HUDEP-2 (cell line): ENCODE data around the gene LIN7C.
"Not testable (repeated sequence)": the region's sequence is repeated elsewhere in the genome, so short reads cannot be mapped to it uniquely, and the experiment has no call there.

ENCODE experiments used
- DNase-seq, 76 experiments: peaks; one replicate each; lab custom pipeline; 2025; ENCODE audit not compliant: unreplicated experiment in 76 of 76; lab: John Stamatoyannopoulos, UW

LIN7C gene

DNA sequence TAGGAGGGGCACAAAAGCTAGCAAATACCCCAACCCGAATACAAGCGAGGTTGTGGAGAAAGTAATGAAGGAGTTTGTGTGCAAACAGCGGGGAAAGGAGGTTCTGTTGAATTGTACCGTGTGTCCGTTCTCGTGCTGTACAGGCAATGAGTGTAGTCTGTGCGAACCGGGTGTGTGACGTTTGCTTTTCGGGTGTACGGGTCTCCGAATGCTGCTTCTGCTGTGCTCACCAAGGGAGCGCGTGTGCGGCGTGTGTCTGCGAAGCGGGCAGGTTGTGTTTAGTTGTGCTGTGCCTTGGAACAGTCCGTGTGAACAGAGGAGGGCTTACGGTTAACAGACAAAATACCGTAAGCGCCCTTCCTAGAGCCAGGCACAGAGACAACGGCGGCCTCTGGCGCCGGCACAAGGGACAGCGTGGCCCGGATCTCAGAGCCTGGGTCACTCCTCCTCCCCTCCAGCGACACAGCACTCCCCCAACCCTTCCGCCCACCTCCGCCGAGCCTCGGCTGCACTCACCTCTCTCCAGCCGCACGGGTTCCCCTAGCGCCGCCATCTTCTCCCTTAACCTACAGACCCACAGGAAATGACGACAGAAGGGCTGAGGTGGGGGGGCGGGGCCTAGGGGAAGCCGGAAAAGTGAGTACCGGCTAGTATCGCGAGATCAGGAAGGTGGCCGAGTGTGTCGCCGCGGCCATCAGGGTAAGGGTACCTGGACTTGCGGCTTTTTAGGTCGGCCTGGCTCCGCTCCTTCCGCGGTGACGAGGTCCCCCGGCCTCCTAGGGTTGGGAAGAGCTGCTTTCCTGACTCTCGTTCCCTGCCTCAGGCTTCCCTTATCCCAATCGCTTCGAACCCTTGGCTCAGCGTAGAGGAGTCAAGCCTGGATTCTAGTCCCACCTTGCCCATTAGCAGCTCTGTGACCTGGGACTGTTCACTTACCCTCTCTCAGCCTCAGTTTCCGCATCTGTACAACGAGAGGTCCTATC lies at the start of gene LIN7C:
TSS of gene LIN7C (minus strand) at position 570 of the 983 bp plus-strand sequence. CDS start at position 553, 17 bp downstream.
- peak; percentile 26 to 95 (median 88) for DNase-seq

DNA sequence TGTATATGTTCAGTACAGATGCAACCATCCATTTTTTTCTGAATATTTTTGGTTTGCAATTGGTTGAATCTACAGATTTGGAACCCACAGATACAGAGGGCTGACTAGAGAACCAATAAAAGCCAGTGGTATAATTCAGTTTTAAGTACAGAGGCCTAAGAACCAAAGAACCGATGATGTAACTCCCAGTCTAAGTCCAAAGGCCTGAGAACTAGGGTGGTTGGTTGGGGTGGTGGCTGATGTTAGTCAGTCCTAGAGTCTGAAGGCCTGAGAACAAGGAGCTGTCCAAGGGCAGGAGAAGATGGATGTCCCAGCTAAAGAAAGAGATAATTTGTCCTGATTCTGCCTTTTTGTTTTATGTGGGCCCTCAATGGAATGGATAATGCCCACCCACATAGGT lies 48.7 kb upstream of the LIN7C start:
- no peak for DNase-seq

GRCh38 chr11:27553186-27553585 lies 46.6 kb upstream of the LIN7C start:
- no peak for DNase-seq

- no peak for DNase-seq
Observed at GRCh38 chr11:27552341-27552740, 45.8 kb upstream of the LIN7C start.

DNA sequence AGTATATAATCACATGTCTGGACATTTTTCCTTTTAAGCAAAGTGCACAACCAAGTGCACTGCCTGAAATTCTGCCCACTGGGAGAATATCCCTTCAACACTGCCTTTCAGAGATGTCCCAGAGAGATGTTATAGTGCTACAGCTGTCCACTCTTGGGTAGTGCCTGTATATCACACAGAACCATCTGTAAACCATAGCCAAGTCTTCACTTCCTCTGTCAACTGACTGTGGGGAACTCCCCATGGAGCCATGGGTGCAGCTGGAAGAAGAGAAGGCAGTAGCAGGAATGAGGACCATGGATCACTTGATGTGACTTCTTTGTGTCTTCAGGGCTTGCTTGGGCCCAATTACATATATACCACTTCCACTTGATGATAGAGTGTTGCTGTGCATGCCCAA lies 44.6 kb upstream of the LIN7C start:
- DNase-seq, result no peak

DNA sequence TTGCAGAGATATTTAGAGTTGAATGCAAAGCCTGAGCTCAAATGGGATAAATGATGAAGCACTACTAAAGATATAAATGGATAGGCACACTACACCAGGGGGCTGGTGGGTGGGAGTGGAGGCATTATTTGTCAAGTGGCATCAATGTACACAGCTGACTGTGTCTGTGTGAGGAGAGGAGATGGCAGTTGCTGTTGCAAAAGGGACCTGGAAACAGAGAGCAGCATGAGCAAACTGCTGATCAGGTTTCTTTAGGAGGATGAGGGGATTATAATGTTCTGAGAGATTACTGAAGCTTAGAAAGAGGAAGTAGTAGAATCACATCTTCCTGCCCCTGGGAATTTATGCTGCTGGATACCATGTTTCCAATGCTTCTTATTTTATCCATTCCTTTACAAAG lies 39.4 kb upstream of the LIN7C start:
- no peak for DNase-seq

DNA sequence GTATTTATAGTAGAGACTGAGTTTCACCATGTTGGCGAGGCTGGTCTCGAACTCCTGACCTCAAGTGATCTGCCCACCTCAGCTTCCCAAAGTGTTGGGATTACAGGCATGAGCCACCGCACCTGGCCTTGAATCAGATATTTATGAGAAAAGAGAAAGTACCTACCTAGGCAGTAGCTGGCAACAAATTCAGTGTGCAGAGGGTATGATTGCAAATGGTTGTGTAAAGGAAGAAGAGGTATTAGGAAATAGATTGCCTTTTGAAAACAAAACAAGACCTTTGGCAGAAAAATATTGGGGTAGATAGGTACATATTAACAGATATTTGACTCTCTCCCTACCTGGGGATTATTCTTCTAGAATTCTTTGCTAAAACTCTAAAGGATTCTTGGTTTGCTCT lies 38.5 kb upstream of the LIN7C start:
- no peak for DNase-seq

- no peak for DNase-seq
Observed at GRCh38 chr11:27541790-27542189, 35.2 kb upstream of the LIN7C start.

GRCh38 chr11:27540051-27540450 lies 33.5 kb upstream of the LIN7C start:
- no peak for DNase-seq

DNA sequence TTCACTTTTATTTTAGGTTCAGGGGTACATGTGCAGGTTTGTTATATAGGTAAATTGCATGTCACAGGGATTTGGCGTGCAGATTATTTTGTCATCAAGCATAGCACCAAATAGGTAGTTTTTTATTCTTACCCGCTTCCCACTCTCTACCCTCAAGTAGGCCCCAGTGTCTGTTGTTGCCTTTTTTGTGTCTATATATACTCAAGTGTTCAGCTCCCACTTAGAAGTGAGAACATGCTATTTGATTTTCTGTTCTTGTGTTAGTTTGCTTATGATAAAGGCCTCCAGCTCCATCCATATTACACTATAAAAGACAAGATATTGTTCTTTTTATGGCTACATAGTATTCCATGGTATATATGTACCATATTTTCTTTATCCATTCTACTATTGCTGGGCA lies 28.5 kb upstream of the LIN7C start:
- no peak for DNase-seq

GRCh38 chr11:27532652-27533325 lies 26.2 kb upstream of the LIN7C start:
- DNase-seq, result no peak

DNA sequence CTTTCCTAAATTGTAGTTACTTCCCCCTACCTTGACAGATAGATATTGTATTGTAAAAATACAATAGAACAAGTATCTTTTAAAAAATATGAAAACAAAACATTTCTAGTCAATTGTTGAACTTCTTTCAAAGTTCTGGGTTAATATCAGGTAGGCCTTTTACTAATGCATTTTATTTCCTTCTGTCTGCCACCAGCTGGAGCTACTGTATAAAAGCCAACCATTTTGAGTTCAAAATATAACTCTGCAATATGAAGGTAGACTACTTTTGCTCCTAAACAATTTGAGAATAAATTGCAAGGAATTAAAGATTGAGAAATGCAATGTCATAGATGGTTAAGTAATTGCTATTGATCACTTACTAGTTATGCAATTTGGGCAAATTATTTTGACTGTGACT lies 22.1 kb upstream of the LIN7C start:
- no peak for DNase-seq

DNA sequence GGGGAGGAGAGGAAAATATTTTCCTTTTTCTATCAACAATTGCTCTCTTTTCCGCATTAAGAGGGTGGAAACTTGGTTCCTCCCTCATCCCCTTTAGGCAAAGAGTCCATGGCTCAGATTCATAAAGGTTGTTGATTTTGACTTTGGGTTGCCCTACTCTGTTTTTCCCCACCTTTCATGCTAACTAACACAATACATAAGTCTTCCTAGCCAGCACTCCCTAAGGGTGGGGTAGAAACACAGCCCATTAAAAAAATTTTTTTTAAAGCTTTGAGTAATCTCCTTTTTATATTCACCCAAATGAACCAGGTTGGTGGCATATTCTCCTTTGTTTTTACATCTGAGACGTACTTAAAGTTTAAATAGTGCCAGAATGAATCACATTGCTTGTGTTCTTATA lies 20.0 kb upstream of the LIN7C start:
- no peak for DNase-seq

GRCh38 chr11:27525824-27526516 lies 19.4 kb upstream of the LIN7C start:
- DNase-seq, result no peak

DNA sequence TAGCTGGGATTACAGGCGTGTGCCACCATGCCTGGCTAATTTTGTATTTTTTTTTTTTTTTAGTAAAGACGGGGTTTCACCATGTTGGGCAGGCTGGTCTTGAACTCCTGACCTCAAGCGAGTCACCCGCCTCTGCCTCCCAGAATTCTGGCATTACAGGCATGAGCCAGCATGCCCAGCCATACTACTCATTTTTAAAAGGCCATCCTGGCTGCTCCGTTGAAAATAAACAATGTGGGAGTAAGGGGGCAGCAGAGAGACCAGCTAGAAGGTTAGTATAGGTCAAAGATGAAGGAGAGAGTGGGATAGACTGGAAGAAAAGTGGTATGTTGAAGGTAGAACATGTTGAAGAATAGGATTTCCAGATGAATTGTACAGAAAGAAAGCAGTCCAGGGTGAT lies 17.6 kb upstream of the LIN7C start:
- DNase-seq, result peak in 3 of 76 experiments; percentile 1 to 4 (median 2)

DNA sequence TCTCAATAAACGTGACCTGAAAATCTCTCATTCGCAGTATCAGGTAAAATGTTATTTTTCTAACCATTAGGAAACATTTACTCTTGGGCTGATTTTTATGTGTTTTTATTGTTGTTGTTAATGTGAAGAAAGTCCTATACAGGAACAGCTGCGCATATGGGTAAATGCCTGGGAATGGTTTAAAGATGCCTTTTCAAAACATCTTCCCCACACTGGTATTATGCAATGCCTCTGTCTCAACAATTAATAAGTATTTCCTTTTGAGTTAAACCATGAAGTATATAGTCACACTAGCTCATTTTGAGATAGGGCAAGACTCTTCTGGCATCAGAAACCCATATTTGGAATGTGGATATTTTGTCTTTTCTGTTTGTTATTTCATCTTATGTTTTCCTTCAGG lies 13.7 kb upstream of the LIN7C start:
- DNase-seq, result no peak

DNA sequence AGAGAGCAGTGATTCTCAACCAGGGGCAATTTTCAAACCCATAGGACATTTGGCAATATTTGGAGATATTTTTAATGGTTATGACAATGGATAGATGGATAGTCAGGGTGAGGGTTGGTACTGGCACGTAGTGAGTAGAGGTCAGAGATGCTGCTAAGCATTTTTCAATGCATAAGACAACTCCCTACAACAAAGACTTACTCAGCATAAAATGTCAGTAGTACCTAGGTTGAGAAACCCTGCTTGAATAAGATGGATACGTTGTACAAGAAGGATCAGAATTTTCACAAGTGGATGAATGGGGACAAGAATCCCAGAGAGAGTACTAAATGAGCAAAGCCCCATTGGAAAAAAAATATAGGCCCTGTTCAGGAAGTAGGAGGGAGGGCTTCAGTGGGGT lies 11.9 kb upstream of the LIN7C start:
- DNase-seq, result no peak

DNA sequence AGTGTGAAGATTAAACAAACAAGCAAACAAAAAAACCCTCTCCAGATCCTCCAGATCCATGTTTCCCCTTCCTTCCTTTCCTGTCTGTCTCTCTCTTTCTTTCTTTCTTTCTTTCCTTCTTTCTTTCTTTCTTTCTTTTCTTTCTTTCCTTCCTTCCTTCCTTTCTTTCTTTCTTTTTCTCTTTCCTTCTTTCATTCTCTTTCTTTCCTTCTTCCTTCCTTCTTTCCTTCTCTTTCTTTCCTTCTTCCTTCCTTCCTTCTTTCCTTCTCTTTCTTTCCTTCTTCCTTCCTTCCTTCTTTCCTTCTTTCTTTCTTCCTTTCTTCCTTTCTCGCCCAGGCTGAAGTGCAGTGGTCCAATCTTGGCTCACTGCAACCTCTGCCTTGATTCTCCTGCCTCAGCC lies 10.9 kb upstream of the LIN7C start:
- not testable (repeated sequence) for DNase-seq

- DNase-seq, result no peak
Observed at GRCh38 chr11:27514558-27514957, 8.0 kb upstream of the LIN7C start.

DNA sequence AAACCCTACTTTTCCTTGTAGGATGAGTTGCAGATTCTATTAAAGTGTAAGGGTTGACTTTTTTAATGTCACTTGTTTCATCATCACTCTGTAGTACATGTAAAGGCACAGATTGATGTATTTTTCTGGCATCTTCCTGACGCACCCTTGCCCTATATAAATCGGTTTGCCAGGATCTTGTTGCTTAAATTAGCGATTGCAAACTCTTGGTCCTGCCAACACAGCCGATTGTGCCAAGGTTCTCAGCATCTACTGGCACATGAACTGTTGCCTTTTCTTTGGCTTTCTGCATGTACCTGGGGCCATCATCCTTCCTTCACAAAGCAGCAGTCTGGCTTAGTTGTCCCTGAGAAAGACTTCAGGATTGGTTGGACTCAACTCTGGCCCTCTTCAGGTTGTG lies 7.5 kb upstream of the LIN7C start:
- DNase-seq, result no peak

DNA sequence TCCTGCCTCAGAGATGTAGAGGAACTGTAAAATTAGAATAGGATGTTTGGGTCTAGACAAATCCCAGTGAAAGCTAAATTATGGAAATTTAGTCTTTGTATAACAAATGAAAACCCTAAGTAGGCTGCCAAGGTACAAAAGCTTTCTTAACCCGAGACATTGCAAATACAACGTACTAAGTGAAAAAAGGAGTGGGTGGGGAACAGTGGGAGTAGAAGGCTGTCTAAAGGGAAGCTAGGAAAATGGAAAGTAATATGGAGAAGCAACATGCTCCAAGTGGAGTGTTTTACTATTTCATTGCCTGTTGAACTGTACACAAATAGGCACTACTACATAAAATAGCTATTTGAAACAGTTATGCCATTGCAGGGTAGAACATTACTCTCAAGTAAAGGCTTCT lies 6.8 kb upstream of the LIN7C start:
- no peak for DNase-seq
